PFSK-1 (cell line): Measurements from ENCODE around the gene CCDC152.

Source experiments
- FOXP2 ChIP-seq: optimal IDR thresholded peaks from 2 replicates; pipeline ENCODE3; 2011; ENCODE audit warnings: borderline replicate concordance, control low read depth, inconsistent platforms; ENCODE audit not compliant: insufficient read depth; ENCODE audit errors: extremely low read length, extremely low read depth
- POLR2AphosphoS5 ChIP-seq: IDR thresholded peaks from 2 replicates; pipeline ENCODE4 v1.6.1; 2012; ENCODE audit warnings: low read depth, mild to moderate bottlenecking, control low read depth, low read length, moderate library complexity
- REST ChIP-seq, 2 experiments: IDR thresholded peaks; 2 replicates each; pipeline versions ENCODE4 v1.6.1 to v1.8.0; 2011 to 2012; ENCODE audit warnings: low read depth in 2 of 2, low read length in 2 of 2, control low read depth in 1 of 2, inconsistent platforms in 1 of 2, mild to moderate bottlenecking in 1 of 2, moderate library complexity in 1 of 2; ENCODE audit not compliant: insufficient read depth in 1 of 2
- SIN3A ChIP-seq: IDR thresholded peaks from 2 replicates; pipeline ENCODE4 v1.6.1; 2012; ENCODE audit warnings: mild to moderate bottlenecking, low read length, moderate library complexity, borderline replicate concordance; ENCODE audit not compliant: insufficient read depth
- TAF1 ChIP-seq: IDR thresholded peaks from 2 replicates; pipeline ENCODE4 v1.6.1; 2012; ENCODE audit warnings: low read length, control low read depth, borderline replicate concordance; ENCODE audit not compliant: insufficient read depth

The CCDC152 gene

GRCh38 chr5:42767491-42768105 lies 11.0 kb downstream of the CCDC152 start:
- TF ChIP-seq TAF1 (no peak), FOXP2 (no peak), POLR2AphosphoS5 (no peak)

GRCh38 chr5:42768106-42768504 lies 11.5 kb downstream of the CCDC152 start:
- TF ChIP-seq REST (IDR thresholded peaks at IDR 0.05; ENCODE audit: insufficient read depth in 1 of 2, low read depth in 2 of 2, low read length in 2 of 2) = no peak
- no peak for TF ChIP-seq SIN3A
- TF ChIP-seq FOXP2 = no peak
- no peak for TF ChIP-seq TAF1
- no peak for TF ChIP-seq POLR2AphosphoS5

- TF ChIP-seq SIN3A (no peak), FOXP2 (no peak), TAF1 (no peak), POLR2AphosphoS5 (no peak), REST (IDR thresholded peaks at IDR 0.05; ENCODE audit: insufficient read depth in 1 of 2, low read depth in 2 of 2, low read length in 2 of 2) (no peak)
These were observed 13.4 kb downstream of the CCDC152 start for GRCh38 chr5:42770003-42770402.

GRCh38 chr5:42772265-42772993 lies 15.8 kb downstream of the CCDC152 start:
- TF ChIP-seq POLR2AphosphoS5 (no peak), FOXP2 (no peak), SIN3A (no peak), REST (IDR thresholded peaks at IDR 0.05; ENCODE audit: insufficient read depth in 1 of 2, low read depth in 2 of 2, low read length in 2 of 2) (no peak), TAF1 (no peak)

GRCh38 chr5:42779083-42779482 lies 22.5 kb downstream of the CCDC152 start:
- no peak for TF ChIP-seq POLR2AphosphoS5
- TF ChIP-seq SIN3A = no peak
- TF ChIP-seq TAF1 = no peak
- TF ChIP-seq REST (IDR thresholded peaks at IDR 0.05; ENCODE audit: insufficient read depth in 1 of 2, low read depth in 2 of 2, low read length in 2 of 2) = no peak
- TF ChIP-seq FOXP2 = no peak
